ENCODE measurements around the gene ZDBF2.
"Not testable (repeated sequence)": the region's sequence is repeated elsewhere in the genome, so short reads cannot be mapped to it uniquely, and the experiment has no call there.

The ZDBF2 gene

GRCh38 chr2:206323486-206323885, 49.0 kb downstream of the ZDBF2 start:
- DNase-seq (ENCODE audit: low spot score), result no peak

DNA sequence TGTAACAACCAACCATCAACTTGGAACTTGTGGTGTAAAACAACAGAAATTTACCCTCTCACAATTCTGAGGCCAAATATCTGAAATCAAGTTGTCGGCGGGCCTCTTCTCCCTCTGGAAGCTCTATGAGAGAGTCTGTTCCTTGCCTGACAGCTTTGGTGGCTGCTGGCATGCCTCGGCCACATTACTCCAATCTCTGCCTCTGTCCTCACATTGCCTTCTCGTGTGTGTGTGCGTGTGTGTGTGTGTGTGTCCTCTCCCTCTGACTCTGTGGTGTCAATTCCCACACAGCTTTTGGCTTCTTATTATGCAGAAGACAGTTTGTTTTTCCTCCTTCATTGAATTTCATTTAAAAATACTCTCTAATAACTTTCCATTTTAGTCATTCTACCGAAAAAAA, 50.4 kb downstream of the ZDBF2 start:
- DNase-seq (ENCODE audit: low spot score), result no peak

DNA sequence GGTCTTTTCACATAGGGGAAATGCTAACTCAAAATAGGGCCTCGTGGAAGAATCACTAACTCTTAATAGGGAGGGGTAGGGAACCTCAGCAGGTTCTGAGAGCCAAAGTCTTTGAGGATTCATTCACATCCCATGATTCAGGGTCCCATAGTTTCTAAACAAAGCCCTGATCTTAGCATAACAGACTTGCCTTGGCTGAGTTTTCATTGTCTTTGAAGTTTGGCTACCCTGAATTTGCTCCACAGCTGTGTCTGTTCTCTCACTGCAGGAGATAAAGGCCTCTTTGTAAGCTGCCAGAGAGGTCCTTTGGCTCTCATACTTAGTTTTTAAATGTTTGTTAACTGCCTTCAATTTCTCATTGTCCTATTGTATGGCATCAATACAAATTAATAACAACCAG, 54.5 kb downstream of the ZDBF2 start:
- DNase-seq (ENCODE audit: low spot score), result no peak

GRCh38 chr2:206336861-206337260, 62.4 kb downstream of the ZDBF2 start:
- no peak for DNase-seq (ENCODE audit: low spot score)

- DNase-seq (ENCODE audit: low spot score), result no peak
Measured at GRCh38 chr2:206337956-206338355, 63.5 kb downstream of the ZDBF2 start.

GRCh38 chr2:206341396-206341795, 66.9 kb downstream of the ZDBF2 start:
- no peak for DNase-seq (ENCODE audit: low spot score)

DNA sequence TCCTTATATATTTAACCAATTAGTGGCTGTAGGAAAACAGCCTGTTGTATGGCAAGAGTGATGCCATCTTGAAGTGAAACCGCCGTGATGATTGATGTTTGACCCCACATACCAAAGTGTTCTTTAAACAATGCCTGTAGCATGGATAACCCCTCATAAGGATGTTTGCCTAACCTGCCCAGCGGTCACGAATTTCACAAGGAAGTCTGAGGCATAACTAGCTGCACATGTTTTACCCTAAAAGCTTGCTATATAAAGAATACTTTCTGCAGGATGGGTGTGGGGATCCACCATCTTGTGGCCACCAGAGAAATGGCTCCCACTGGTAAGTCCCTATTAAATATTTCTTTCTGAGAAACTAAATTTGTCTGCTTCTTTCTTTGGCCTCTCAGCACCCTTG, 68.7 kb downstream of the ZDBF2 start:
- no peak for DNase-seq (ENCODE audit: low spot score)

- no peak for DNase-seq (ENCODE audit: low spot score)
Measured at GRCh38 chr2:206343816-206344215, 69.4 kb downstream of the ZDBF2 start.

- no peak for DNase-seq (ENCODE audit: low spot score)
Measured at GRCh38 chr2:206345606-206346005, 71.1 kb downstream of the ZDBF2 start.

DNA sequence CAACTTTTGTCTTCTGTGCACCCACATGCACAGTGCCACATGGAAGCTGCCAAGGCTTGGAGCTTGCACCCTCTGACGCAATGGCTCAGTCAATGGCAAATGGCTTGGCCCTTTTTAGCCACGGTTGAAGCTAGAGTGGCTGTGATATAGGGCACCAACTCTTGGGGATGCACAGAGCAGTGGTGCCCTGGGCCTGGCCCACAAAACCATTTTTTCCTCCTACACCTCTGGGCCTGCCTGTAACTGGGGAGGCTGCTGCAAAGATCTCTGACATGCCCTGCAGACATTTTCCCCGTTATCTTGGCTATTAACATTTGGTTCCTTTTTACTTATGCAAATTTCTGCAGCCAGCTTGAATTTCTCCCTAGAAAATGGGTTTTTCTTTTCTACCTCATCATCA, 74.9 kb downstream of the ZDBF2 start:
- no peak for DNase-seq (ENCODE audit: low spot score)

DNA sequence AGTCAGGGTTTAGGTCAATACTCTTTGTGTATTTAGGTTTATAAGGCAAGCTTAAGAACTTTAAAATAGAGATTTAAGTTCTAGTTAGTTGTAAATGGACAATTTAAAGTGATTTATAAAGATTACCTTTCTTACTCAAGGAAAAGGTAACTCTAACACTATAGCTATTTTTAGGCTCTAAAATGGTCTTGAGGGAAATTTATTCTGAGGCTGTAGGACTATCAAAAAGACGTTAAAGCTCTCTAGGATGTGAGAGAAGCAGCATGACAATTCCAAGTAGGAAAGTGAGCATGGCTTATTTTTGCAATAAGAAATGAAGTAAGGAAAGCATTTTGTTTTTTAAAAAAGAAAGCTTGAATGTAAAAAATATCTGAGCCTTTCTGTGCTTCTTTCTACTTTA, 78.1 kb downstream of the ZDBF2 start:
- no peak for DNase-seq (ENCODE audit: low spot score)

- no peak for DNase-seq (ENCODE audit: low spot score)
Measured at GRCh38 chr2:206353685-206354084, 79.2 kb downstream of the ZDBF2 start.

- no peak for DNase-seq (ENCODE audit: low spot score)
Measured at GRCh38 chr2:206354129-206354528, 79.7 kb downstream of the ZDBF2 start.

- DNase-seq (ENCODE audit: low spot score), result not testable (repeated sequence)
Measured at GRCh38 chr2:206356840-206357239, 82.4 kb downstream of the ZDBF2 start.

DNA sequence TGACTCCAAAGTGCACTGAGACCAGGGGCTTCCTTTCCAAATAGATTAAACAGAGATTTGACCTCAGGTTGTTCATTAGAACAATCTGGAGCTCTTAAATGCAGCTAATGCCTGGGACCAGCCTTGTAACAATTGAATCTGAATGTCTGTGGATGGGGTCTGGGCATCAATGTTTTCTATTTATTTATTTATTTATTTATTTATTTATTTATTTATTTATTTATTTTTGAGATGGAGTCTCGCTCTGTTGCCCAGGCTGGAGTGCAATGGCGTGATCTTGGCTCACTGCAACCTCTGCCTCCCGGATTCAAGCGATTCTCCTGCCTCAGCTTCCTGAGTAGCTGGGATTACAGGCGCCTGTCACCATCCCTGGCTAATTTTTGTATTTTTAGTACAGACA, 86.4 kb downstream of the ZDBF2 start:
- not testable (repeated sequence) for DNase-seq (ENCODE audit: low spot score)

- DNase-seq (ENCODE audit: low spot score), result no peak
Measured at GRCh38 chr2:206361407-206362045, 87.1 kb downstream of the ZDBF2 start.

All from hematopoietic multipotent progenitor cell treated with erythropoietin and hydrocortisone succinate and interleukin-3 and kit ligand, for 17 days (in vitro differentiated cells).